GM11168 (cell line): ENCODE data around the gene RAB36.

Source experiments
- in situ Hi-C: fragments of 300-500 bp; cut with MboI; formaldehyde crosslinking; loops from one replicate; pipeline ENCODE4 v1.12.0; 2022; ENCODE audit warnings: low sequenced_read_pairs; ENCODE audit not compliant: unreplicated experiment

RAB36 gene

GRCh38 chr22:23152238-23153114 lies 7.2 kb downstream of the RAB36 start:
- in situ Hi-C loops = no loop called here

GRCh38 chr22:23153994-23154393 lies 8.7 kb downstream of the RAB36 start:
- in situ Hi-C loops = no loop called here

GRCh38 chr22:23154461-23154860 lies 9.2 kb downstream of the RAB36 start:
- in situ Hi-C loops = no loop called here

- in situ Hi-C loops = no loop called here
These were observed 9.9 kb downstream of the RAB36 start for GRCh38 chr22:23155143-23155542.

GRCh38 chr22:23155831-23156230 lies 10.6 kb downstream of the RAB36 start:
- in situ Hi-C loops = no loop called here

GRCh38 chr22:23156286-23156685 lies 11.0 kb downstream of the RAB36 start:
- in situ Hi-C loops = no loop called here

- in situ Hi-C loops = no loop called here
These were observed 12.6 kb downstream of the RAB36 start for GRCh38 chr22:23157560-23158515.

GRCh38 chr22:23158516-23159290 lies 13.4 kb downstream of the RAB36 start:
- in situ Hi-C loops = no loop called here

GRCh38 chr22:23159291-23159630 lies 14.0 kb downstream of the RAB36 start:
- in situ Hi-C loops = no loop called here

- in situ Hi-C loops = no loop called here
These were observed 15.8 kb downstream of the RAB36 start for GRCh38 chr22:23161029-23161428.

GRCh38 chr22:23161574-23161973 lies 16.3 kb downstream of the RAB36 start:
- in situ Hi-C loops = no loop called here

GRCh38 chr22:23163665-23164064 lies 18.4 kb downstream of the RAB36 start:
- in situ Hi-C loops = no loop called here

GRCh38 chr22:23164091-23164490 lies 18.8 kb downstream of the RAB36 start:
- in situ Hi-C loops = no loop called here

- in situ Hi-C loops = no loop called here
These were observed 21.0 kb downstream of the RAB36 start for GRCh38 chr22:23166042-23166831.

- in situ Hi-C loops = no loop called here
These were observed 21.8 kb downstream of the RAB36 start for GRCh38 chr22:23166841-23167616.

- in situ Hi-C loops = no loop called here
These were observed 23.2 kb downstream of the RAB36 start for GRCh38 chr22:23168391-23169042.

- in situ Hi-C loops = no loop called here
These were observed 23.7 kb downstream of the RAB36 start for GRCh38 chr22:23169043-23169406.
